PC-3 (cell line): Measurements from ENCODE around the gene B4GALT2. TPM values are rescaled to one million over a fixed set of nuclear protein-coding genes. Genes with fewer than 3 reads are reported as not detected.

Experiments
- ATAC-seq: fragments of 200-7000 bp; cut with Tn5 transposase; 2 replicates; pipeline ENCODE4 v1.9.1; 2020; ENCODE audit warnings: mild to moderate bottlenecking, moderate library complexity
- BruUV-seq: library from RNA; stranded (reverse); fragments of 400-500 nt; replicated peaks from 2 replicates; lab custom pipeline; 2021; lab: Mats Ljungman, UMichigan
- CTCF ChIA-PET: fragments of 300-600 bp; sonication (Branson Sonifier 250); formaldehyde crosslinking; loops from one replicate; lab custom pipeline; 2022; ENCODE audit warnings: antibody characterized with exemption; lab: Charles Lee
- POLR2A ChIA-PET: fragments of 300-600 bp; sonication (Branson Sonifier 250); formaldehyde crosslinking; loops from one replicate; lab custom pipeline; 2022; ENCODE audit warnings: antibody characterized with exemption; ENCODE audit not compliant: unreplicated experiment; lab: Charles Lee
- DNase-seq: peaks from one replicate; pipeline ENCODE4 v3.0.0-alpha.2; 2015
- H2AFZ ChIP-seq: fragments of 300-600 bp; sonication (generic); 2 replicates; pipeline ENCODE4 v1.6.0; 2016; ENCODE audit warnings: antibody characterized with exemption, low read length
- H3F3A ChIP-seq: fragments of 300-600 bp; sonication (generic); one replicate; pipeline ENCODE4 v1.6.0; 2017; ENCODE audit warnings: antibody characterized with exemption, low read length, control low read depth, mild to moderate bottlenecking; ENCODE audit not compliant: unreplicated experiment
- H3K27ac ChIP-seq: fragments of 300-600 bp; sonication (generic); 2 replicates; pipeline ENCODE4 v1.5.1; 2016; ENCODE audit warnings: mild to moderate bottlenecking, low read length
- H3K27me3 ChIP-seq: fragments of 300-600 bp; sonication (generic); 2 replicates; pipeline ENCODE4 v1.6.1; 2016; ENCODE audit warnings: low read length, mixed read lengths
- H3K36me3 ChIP-seq: fragments of 300-600 bp; sonication (generic); 2 replicates; pipeline ENCODE4 v1.6.1; 2016; ENCODE audit warnings: low read depth, mixed run types, low read length, mixed read lengths
- H3K4me1 ChIP-seq: fragments of 300-600 bp; sonication (generic); 2 replicates; pipeline ENCODE4 v1.5.1; 2016; ENCODE audit warnings: low read length; ENCODE audit not compliant: insufficient read depth
- H3K4me2 ChIP-seq: fragments of 300-600 bp; sonication (generic); 2 replicates; pipeline ENCODE4 v1.6.0; 2016; ENCODE audit warnings: low read length
- H3K4me3 ChIP-seq: fragments of 300-600 bp; sonication (generic); 2 replicates; pipeline ENCODE4 v1.5.1; 2016; ENCODE audit warnings: mild to moderate bottlenecking, low read length, mixed read lengths
- H3K79me2 ChIP-seq: fragments of 300-600 bp; sonication (generic); 2 replicates; pipeline ENCODE4 v1.6.1; 2017; ENCODE audit warnings: low read length, mixed read lengths
- H3K9ac ChIP-seq: fragments of 300-600 bp; sonication (generic); 2 replicates; pipeline ENCODE4 v1.6.0; 2016; ENCODE audit warnings: mild to moderate bottlenecking, low read length
- H3K9me2 ChIP-seq: fragments of 300-600 bp; sonication (generic); replicated peaks from 2 replicates; pipeline ENCODE4 v1.6.1; 2016; ENCODE audit warnings: mixed run types, low read length, mixed read lengths
- H3K9me3 ChIP-seq: fragments of 300-600 bp; sonication (generic); 2 replicates; pipeline ENCODE4 v1.6.1; 2016; ENCODE audit warnings: low read length, mixed read lengths
- H4K20me1 ChIP-seq: fragments of 300-600 bp; sonication (generic); 2 replicates; pipeline ENCODE4 v1.6.1; 2016; ENCODE audit warnings: low read length, mixed read lengths
- EZH2 ChIP-seq: fragments of 300-600 bp; sonication (generic); IDR thresholded peaks from one replicate; pipeline ENCODE4 v1.6.1; 2017; ENCODE audit warnings: antibody characterized with exemption, mild to moderate bottlenecking, low read length; ENCODE audit not compliant: unreplicated experiment
- EZH2phosphoT487 ChIP-seq: fragments of 300-600 bp; sonication (generic); IDR thresholded peaks from 2 replicates; pipeline ENCODE4 v1.6.1; 2018; ENCODE audit warnings: mild to moderate bottlenecking, antibody characterized with exemption, low read length, borderline replicate concordance
- intact Hi-C: fragments of 100-400 bp; cut with micrococcal nuclease; formaldehyde crosslinking; loops from 2 replicates; pipeline ENCODE4 v1.9.0; 2023
- total RNA-seq: library from RNA; depleted of rRNA; stranded (reverse); fragments of >200 nt; gene quantifications from 2 replicates; pipeline ENCODE4 v1.2.3, GENCODE V29; 2014
- TF ChIP-seq, protein P1 (sequence below): fragments of 300-600 bp; sonication (generic); conservative IDR thresholded peaks from 2 replicates; pipeline ENCODE4 v1.5.1; 2017; ENCODE audit warnings: antibody characterized with exemption, low read depth, mild to moderate bottlenecking, low read length

Gene B4GALT2
- total RNA-seq, 1 experiment from 2014 or later = 103 TPM

DNA sequence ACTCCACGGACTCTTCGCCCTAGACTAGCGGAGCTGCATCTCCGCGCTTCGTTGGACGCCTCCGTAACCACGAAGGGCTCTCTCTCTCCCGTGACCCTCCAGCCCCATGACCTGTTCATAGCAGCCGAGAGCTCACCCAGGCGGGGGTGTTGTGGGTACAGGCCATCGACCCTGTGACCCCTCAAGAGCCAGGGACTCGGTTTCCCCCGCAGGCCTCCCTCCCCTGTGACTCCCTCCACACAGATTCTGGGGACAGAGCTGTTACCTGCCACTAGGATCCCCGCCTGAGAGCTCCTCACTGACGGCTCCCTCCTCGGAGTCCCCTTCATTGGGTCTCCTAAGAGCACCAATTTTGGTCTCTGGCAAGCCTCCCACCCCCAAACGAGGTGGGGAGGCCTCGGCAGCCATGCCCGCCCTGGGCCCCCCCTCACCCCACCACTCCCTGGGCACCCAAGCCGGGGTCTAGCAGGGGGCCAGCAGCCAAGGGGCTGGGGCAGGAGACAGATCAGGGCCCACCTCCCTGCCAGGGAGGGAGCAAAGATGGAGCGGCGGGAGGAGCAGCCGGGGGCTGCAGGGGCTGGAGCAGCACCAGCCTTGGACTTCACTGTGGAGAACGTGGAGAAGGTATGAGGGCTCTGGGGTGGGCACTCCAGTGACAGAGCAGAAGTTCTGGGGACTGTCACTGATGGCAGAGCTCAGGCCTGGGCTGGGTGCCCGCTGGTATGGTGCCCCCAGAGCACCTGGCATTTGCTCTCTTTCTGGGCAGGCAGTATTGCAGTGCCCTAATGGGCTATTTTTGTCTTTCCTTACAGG is 31.7 kb upstream of the B4GALT2 start:
- Histone ChIP-seq H3K27ac (peak overlapping the region; percentile 84), H3K36me3 (peaks cover 6% of the 10 kb centered on the region; the same call in 1 of the 2 replicates), H3K79me2 (peaks cover 68% of the 10 kb centered on the region), H3K4me2 (peak overlapping the region; percentile 100), H3K27me3 (no peaks in the 10 kb centered on the region), H4K20me1 (no peaks in the 10 kb centered on the region), H3K4me1 (peaks cover 35% of the 10 kb centered on the region), H2AFZ (peak overlapping the region; percentile 86), H3K4me3 (peak overlapping the region; percentile 99), H3K9me2 (no peaks in the 10 kb centered on the region), H3K9me3 (no peaks in the 10 kb centered on the region), H3K9ac (peak overlapping the region; percentile 97), H3F3A (no peaks in the 10 kb centered on the region)
- CTCF ChIA-PET = interaction anchor here (2.2 kb wide), 1 partner anchor 14 kb away, joined by 7 read pairs; the partner anchor contains the start of gene ARTN
- POLR2A ChIA-PET = interaction anchor here (0.6 kb wide), 1 partner anchor 298 kb away, joined by 4 read pairs; the partner anchor contains the start of gene KDM4A
- ATAC-seq (no peak), DNase-seq (no peak)
- TF ChIP-seq EZH2phosphoT487 (no peak), EZH2 (no peak)
- TF ChIP-seq, protein P1, sequence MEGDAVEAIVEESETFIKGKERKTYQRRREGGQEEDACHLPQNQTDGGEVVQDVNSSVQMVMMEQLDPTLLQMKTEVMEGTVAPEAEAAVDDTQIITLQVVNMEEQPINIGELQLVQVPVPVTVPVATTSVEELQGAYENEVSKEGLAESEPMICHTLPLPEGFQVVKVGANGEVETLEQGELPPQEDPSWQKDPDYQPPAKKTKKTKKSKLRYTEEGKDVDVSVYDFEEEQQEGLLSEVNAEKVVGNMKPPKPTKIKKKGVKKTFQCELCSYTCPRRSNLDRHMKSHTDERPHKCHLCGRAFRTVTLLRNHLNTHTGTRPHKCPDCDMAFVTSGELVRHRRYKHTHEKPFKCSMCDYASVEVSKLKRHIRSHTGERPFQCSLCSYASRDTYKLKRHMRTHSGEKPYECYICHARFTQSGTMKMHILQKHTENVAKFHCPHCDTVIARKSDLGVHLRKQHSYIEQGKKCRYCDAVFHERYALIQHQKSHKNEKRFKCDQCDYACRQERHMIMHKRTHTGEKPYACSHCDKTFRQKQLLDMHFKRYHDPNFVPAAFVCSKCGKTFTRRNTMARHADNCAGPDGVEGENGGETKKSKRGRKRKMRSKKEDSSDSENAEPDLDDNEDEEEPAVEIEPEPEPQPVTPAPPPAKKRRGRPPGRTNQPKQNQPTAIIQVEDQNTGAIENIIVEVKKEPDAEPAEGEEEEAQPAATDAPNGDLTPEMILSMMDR = no peak
- intact Hi-C loops = loop anchor here (2.0 to 5.0 kb wide), 2 partner anchors 22 to 240 kb away; partner anchors contain the start of gene ST3GAL3
- TSS peak; percentile 64 for BruUV-seq

DNA sequence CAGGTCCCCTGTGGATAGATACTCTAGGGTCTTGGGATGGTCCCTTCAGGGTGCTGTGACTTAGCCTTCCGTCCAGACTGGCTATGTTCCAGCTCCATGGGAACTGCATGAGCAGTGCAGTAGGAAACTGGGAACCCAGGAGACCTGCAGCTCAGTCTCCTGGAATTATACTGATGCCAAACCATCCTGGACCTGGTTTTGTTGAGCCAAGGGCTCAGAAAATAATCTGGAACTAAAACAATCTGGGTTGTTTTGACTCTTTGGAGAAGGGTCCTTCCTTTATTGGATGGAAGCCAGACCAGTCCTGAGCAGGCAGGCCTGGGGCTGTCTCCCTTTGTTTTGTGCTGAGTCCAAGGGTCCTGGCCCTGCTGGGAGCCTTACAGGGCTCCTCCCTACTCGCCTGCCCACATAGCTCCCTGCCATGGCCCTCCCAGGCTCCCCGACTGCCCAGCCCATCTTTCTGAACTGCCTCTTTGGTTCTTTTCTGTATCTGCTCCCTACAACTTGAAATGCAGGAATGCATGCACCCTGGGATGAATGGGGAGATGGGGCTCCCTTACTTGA is 31.1 kb upstream of the B4GALT2 start:
- BruUV-seq = no TSS peak
- no peak overlapping the region for H3K27ac ChIP-seq
- H3F3A ChIP-seq = no peaks in the 10 kb centered on the region
- ChIA-PET POLR2A (interaction anchor here (0.7 kb wide), 1 partner anchor 12 kb away, joined by 3 read pairs; no protein-coding TSS in a partner anchor), CTCF (no interaction called here)
- H2AFZ ChIP-seq = no peak overlapping the region
- H4K20me1 ChIP-seq = no peaks in the 10 kb centered on the region
- peaks cover 75% of the 10 kb centered on the region for H3K79me2 ChIP-seq
- peak overlapping the region; percentile 99 for H3K4me3 ChIP-seq
- H3K4me1 ChIP-seq = peaks cover 35% of the 10 kb centered on the region
- no peak for TF ChIP-seq EZH2
- TF ChIP-seq, protein P1 = no peak
- DNase-seq (peak; percentile 17), ATAC-seq (no peak)
- no peaks in the 10 kb centered on the region for H3K9me3 ChIP-seq
- no peaks in the 10 kb centered on the region for H3K27me3 ChIP-seq
- intact Hi-C loops = loop anchor here (2.0 to 5.0 kb wide), 2 partner anchors 21 to 241 kb away; partner anchors contain the start of gene ST3GAL3
- peaks cover 6% of the 10 kb centered on the region; the same call in 1 of the 2 replicates for H3K36me3 ChIP-seq
- H3K9me2 ChIP-seq = no peaks in the 10 kb centered on the region
- peak overlapping the region; percentile 97 for H3K9ac ChIP-seq
- peak overlapping the region; percentile 100 for H3K4me2 ChIP-seq
